ENCODE results near the gene OXSR1.

GRCh38 chr3:38257583-38257982 is 92.2 kb downstream of the OXSR1 start:
- TF ChIP-seq CTCF (IDR thresholded peaks at IDR 0.05) (no peak), POLR2A (IDR thresholded peaks at IDR 0.05) (no peak)

Measured in body of pancreas (tissue), 4 donors.